Endothelial cell of umbilical vein (primary cell): Measurements from ENCODE around the gene CYB561A3. TPM values are rescaled to one million over a fixed set of nuclear protein-coding genes. Genes with fewer than 3 reads are reported as not detected.

ENCODE experiments used
- BruUV-seq: library from RNA; stranded (reverse); fragments of 400-500 nt; replicated peaks from 2 replicates; lab custom pipeline; 2021; lab: Mats Ljungman, UMichigan
- CTCF ChIA-PET: fragments of 300-600, 350-600 bp; sonication (Branson Sonifier 250); formaldehyde crosslinking; loops from one replicate; lab custom pipeline; 2021; ENCODE audit warnings: antibody characterized with exemption, inconsistent platforms; lab: Charles Lee
- POLR2A ChIA-PET: fragments of 300-600, 350-600 bp; sonication (Branson Sonifier 250); formaldehyde crosslinking; loops from one replicate; lab custom pipeline; 2021; ENCODE audit warnings: antibody characterized with exemption, inconsistent platforms; lab: Charles Lee
- DNase-seq: peaks from one replicate; pipeline ENCODE4 v3.0.0-alpha.2; 2011; ENCODE audit warnings: low read depth, low spot score
- FAIRE-seq: peaks from 2 replicates; lab custom pipeline; 2011; peaks lifted over from hg19 to GRCh38; lab: Jason Lieb, UNC
- H2AFZ ChIP-seq: 2 replicates; pipeline ENCODE4 v1.6.0; 2012; ENCODE audit warnings: low read depth, low read length, control low read depth, inconsistent platforms
- H3K27ac ChIP-seq: 2 replicates; pipeline ENCODE4 v1.5.1; 2011; ENCODE audit warnings: low read depth, mild to moderate bottlenecking, control low read depth, low read length, moderate library complexity; ENCODE audit not compliant: insufficient read depth
- H3K27me3 ChIP-seq, 2 experiments: 2 replicates each; pipeline versions ENCODE4 v1.6.0 to v1.6.1; 2011; ENCODE audit warnings: low read length in 2 of 2, mixed read lengths in 1 of 2; ENCODE audit not compliant: control insufficient read depth in 2 of 2, insufficient read depth in 2 of 2
- H3K36me3 ChIP-seq, 2 experiments: 2 replicates in 1 of 2; 3 replicates in 1 of 2; pipeline ENCODE4 v1.5.1; 2011; ENCODE audit warnings: low read length in 2 of 2, mild to moderate bottlenecking in 1 of 2, moderate library complexity in 1 of 2; ENCODE audit not compliant: control insufficient read depth in 2 of 2, insufficient read depth in 2 of 2; ENCODE audit errors: extremely low read depth in 1 of 2
- H3K4me1 ChIP-seq: 3 replicates; pipeline ENCODE4 v1.5.1; 2011; ENCODE audit warnings: mild to moderate bottlenecking, low read length; ENCODE audit not compliant: control insufficient read depth, insufficient read depth; ENCODE audit errors: extremely low read depth
- H3K4me2 ChIP-seq: 2 replicates; pipeline ENCODE4 v1.6.1; 2011; ENCODE audit warnings: low read length, control low read depth, mixed read lengths; ENCODE audit not compliant: insufficient read depth
- H3K4me3 ChIP-seq, 3 experiments: fragments of 200-600 bp in 1 of 3; sonication (generic), shearing (Covaris generic) in 1 of 3; replicated peaks in 1 of 3; 2 replicates each; pipeline ENCODE4 v1.5.1; 2011 to 2016; ENCODE audit warnings: control low read depth in 3 of 3, low read length in 3 of 3, mild to moderate bottlenecking in 2 of 3, inconsistent platforms in 1 of 3, low read depth in 1 of 3, moderate library complexity in 1 of 3; ENCODE audit not compliant: insufficient read depth in 1 of 3
- H3K79me2 ChIP-seq: 2 replicates; pipeline ENCODE4 v1.6.0; 2012; ENCODE audit warnings: low read length, inconsistent platforms; ENCODE audit not compliant: control insufficient read depth, insufficient read depth
- H3K9ac ChIP-seq: replicated peaks from 2 replicates; pipeline ENCODE3; 2011; ENCODE audit warnings: low read length, control low read depth; ENCODE audit not compliant: insufficient read depth; ENCODE audit errors: extremely low read depth
- H3K9me1 ChIP-seq: replicated peaks from 3 replicates; pipeline ENCODE4 v1.6.0; 2011; ENCODE audit warnings: mild to moderate bottlenecking, low read length; ENCODE audit not compliant: control insufficient read depth, insufficient read depth; ENCODE audit errors: extremely low read depth
- H3K9me3 ChIP-seq: replicated peaks from 2 replicates; pipeline ENCODE4 v1.5.1; 2012; ENCODE audit warnings: low read length, inconsistent platforms; ENCODE audit not compliant: control insufficient read depth, insufficient read depth
- H4K20me1 ChIP-seq: replicated peaks from 2 replicates; pipeline ENCODE3; 2011; ENCODE audit warnings: mild to moderate bottlenecking, low read length; ENCODE audit not compliant: control insufficient read depth, insufficient read depth; ENCODE audit errors: extremely low read depth
- EZH2 ChIP-seq: IDR thresholded peaks from 2 replicates; pipeline ENCODE4 v1.6.1; 2012; ENCODE audit warnings: borderline replicate concordance, low read depth, mild to moderate bottlenecking, moderate library complexity, low read length, inconsistent platforms; ENCODE audit not compliant: severe bottlenecking
- FOS ChIP-seq: IDR thresholded peaks from 2 replicates; pipeline ENCODE4 v1.6.1; 2011; ENCODE audit warnings: mild to moderate bottlenecking, low read length, moderate library complexity, borderline replicate concordance; ENCODE audit not compliant: insufficient read depth
- GATA2 ChIP-seq: IDR thresholded peaks from 2 replicates; pipeline ENCODE4 v1.7.0; 2011; ENCODE audit warnings: low read depth, mild to moderate bottlenecking, moderate library complexity, mixed read lengths, low read length; ENCODE audit not compliant: insufficient read length, insufficient read depth
- JUN ChIP-seq: IDR thresholded peaks from 2 replicates; pipeline ENCODE4 v1.6.1; 2011; ENCODE audit warnings: borderline replicate concordance, low read depth; ENCODE audit not compliant: insufficient read length, insufficient read depth
- MAX ChIP-seq: IDR thresholded peaks from 2 replicates; pipeline ENCODE4 v1.6.1; 2011; ENCODE audit not compliant: insufficient read depth, insufficient read length
- MYC ChIP-seq: IDR thresholded peaks from one replicate; pipeline ENCODE4 v1.6.1; 2011; ENCODE audit warnings: mild to moderate bottlenecking, low read depth, low read length
- POLR2A ChIP-seq: IDR thresholded peaks from 2 replicates; pipeline ENCODE4 v1.6.1; 2012; ENCODE audit warnings: low read depth, mild to moderate bottlenecking, control low read depth, low read length
- POLR2AphosphoS5 ChIP-seq: IDR thresholded peaks from 2 replicates; pipeline ENCODE4 v1.6.1; 2012; ENCODE audit warnings: low read depth, mild to moderate bottlenecking, control low read depth, low read length, moderate library complexity; ENCODE audit not compliant: insufficient read depth
- dilution Hi-C: fragments of 300-500 bp; cut with MboI; formaldehyde crosslinking; loops from one replicate; pipeline ENCODE4 v1.15.0; 2019; ENCODE audit warnings: low sequenced_read_pairs; ENCODE audit not compliant: extremely low pct_ligation_motif_present
- intact Hi-C: fragments of 100-400 bp; cut with micrococcal nuclease; formaldehyde crosslinking; loops from one replicate; pipeline ENCODE4 v1.10.0; 2022
- polyA plus RNA-seq, 4 experiments: library from polyadenylated mRNA; depleted of rRNA in 3 of 4; stranded (reverse) in 3 of 4; unstranded in 1 of 4; fragments of >200 nt; gene quantifications; 2 replicates each; pipeline versions ENCODE4 v1.2.1 to v1.2.3, GENCODE V29; 2011 to 2012; ENCODE audit warnings: missing spikeins in 1 of 4
- total RNA-seq: library from RNA; stranded (reverse); gene quantifications from 2 replicates; pipeline ENCODE4 v1.2.3, GENCODE V29; 2021
- TF ChIP-seq, protein P1 (sequence below), 2 donors: IDR thresholded peaks; 1 replicate in 1 of 2; 2 replicates in 1 of 2; pipeline ENCODE4 v1.5.1; 2011; ENCODE audit warnings: low read length in 2 of 2, mild to moderate bottlenecking in 2 of 2, moderate library complexity in 2 of 2, control low read depth in 1 of 2, inconsistent platforms in 1 of 2, low read depth in 1 of 2; ENCODE audit not compliant: insufficient read depth in 1 of 2; ENCODE audit errors: extremely low read depth in 1 of 2

The CYB561A3 gene
- total and polyA plus RNA-seq, 2 donors (not counting 3 experiments of a cell fraction or from before 2014, with no cell fraction given), result 41.6 to 103 TPM

DNA sequence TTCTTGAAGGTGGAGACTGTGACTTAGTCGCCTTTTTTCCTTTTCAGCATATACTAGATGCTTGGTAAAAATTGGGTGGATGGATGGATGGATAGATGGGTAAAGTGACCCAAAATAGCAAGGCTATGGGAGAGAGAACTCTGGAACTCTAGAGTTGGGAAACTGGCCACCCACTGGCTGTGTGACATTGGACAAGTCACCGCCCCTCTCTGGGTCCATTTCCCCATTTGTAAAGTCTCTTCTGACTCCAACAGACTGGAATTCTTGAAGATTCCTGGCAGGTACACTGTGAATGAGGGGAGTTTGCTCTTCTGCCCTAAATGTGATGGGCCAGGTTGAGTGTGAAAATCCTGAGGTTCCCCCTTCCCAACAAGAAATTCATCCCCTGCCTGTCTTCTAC, 20.7 kb downstream of the CYB561A3 start:
- Histone ChIP-seq H3K9me3 (no peaks in the 10 kb centered on the region), H3K27ac (no peak overlapping the region), H3K9me1 (no peaks in the 10 kb centered on the region), H3K9ac (no peak overlapping the region), H3K4me3 (no peak overlapping the region), H3K4me2 (no peak overlapping the region), H2AFZ (no peak overlapping the region), H3K79me2 (no peaks in the 10 kb centered on the region), H4K20me1 (no peaks in the 10 kb centered on the region), H3K27me3 (no peaks in the 10 kb centered on the region), H3K36me3 (peaks cover 0 to 2% of the 10 kb centered on the region in 2 experiments), H3K4me1 (no peaks in the 10 kb centered on the region)
- intact Hi-C loops (no loop called here), dilution Hi-C loops (no loop called here)
- TF ChIP-seq POLR2A (no peak), EZH2 (no peak), MYC (no peak), FOS (no peak), POLR2AphosphoS5 (no peak), GATA2 (no peak), JUN (no peak), MAX (no peak)
- TF ChIP-seq, protein P1, sequence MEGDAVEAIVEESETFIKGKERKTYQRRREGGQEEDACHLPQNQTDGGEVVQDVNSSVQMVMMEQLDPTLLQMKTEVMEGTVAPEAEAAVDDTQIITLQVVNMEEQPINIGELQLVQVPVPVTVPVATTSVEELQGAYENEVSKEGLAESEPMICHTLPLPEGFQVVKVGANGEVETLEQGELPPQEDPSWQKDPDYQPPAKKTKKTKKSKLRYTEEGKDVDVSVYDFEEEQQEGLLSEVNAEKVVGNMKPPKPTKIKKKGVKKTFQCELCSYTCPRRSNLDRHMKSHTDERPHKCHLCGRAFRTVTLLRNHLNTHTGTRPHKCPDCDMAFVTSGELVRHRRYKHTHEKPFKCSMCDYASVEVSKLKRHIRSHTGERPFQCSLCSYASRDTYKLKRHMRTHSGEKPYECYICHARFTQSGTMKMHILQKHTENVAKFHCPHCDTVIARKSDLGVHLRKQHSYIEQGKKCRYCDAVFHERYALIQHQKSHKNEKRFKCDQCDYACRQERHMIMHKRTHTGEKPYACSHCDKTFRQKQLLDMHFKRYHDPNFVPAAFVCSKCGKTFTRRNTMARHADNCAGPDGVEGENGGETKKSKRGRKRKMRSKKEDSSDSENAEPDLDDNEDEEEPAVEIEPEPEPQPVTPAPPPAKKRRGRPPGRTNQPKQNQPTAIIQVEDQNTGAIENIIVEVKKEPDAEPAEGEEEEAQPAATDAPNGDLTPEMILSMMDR (IDR thresholded peaks at IDR 0.05; ENCODE audit: extremely low read depth in 1 of 2, insufficient read depth in 1 of 2, low read depth in 1 of 2, low read length in 2 of 2), result no peak
- POLR2A ChIA-PET, result no interaction called here
- no peak for DNase-seq
- CTCF ChIA-PET, result interaction anchor here (2.4 kb wide), 1 partner anchor 45 kb away, joined by 12 read pairs; no protein-coding TSS in a partner anchor
- no TSS peak for BruUV-seq
- no peak for FAIRE-seq
